ENCODE results near the gene PNLDC1.
A peak's percentile ranks its signal among the peaks of the same experiment; 100 is the strongest.
"Not testable (repeated sequence)": the region's sequence is repeated elsewhere in the genome, so short reads cannot be mapped to it uniquely, and the experiment has no call there.

PNLDC1 gene

GRCh38 chr6:159838020-159838744 lies 38.1 kb downstream of the PNLDC1 start:
- Mint-ChIP-seq H3K4me3 (no peak overlapping the region), H3K4me1 (ENCODE audit: low read depth) (peaks cover 16% of the 10 kb centered on the region), H3K9me3 (no peaks in the 10 kb centered on the region), H3K27me3 (no peaks in the 10 kb centered on the region), H3K27ac (no peak overlapping the region), H3K36me3 (ENCODE audit: low read depth) (no peaks in the 10 kb centered on the region)
- DNase-seq: no peak

GRCh38 chr6:159842035-159842434 lies 42.0 kb downstream of the PNLDC1 start:
- H3K4me3 Mint-ChIP-seq: no peak overlapping the region
- H3K4me1 Mint-ChIP-seq (ENCODE audit: low read depth): peaks cover 3% of the 10 kb centered on the region
- H3K36me3 Mint-ChIP-seq (ENCODE audit: low read depth): no peaks in the 10 kb centered on the region
- DNase-seq: no peak
- no peak overlapping the region for H3K27ac Mint-ChIP-seq
- no peaks in the 10 kb centered on the region for H3K9me3 Mint-ChIP-seq
- no peaks in the 10 kb centered on the region for H3K27me3 Mint-ChIP-seq

- H3K27me3 Mint-ChIP-seq: no peaks in the 10 kb centered on the region
- no peak overlapping the region for H3K4me3 Mint-ChIP-seq
- no peak overlapping the region for H3K27ac Mint-ChIP-seq
- H3K36me3 Mint-ChIP-seq (ENCODE audit: low read depth): no peaks in the 10 kb centered on the region
- DNase-seq: no peak
- H3K4me1 Mint-ChIP-seq (ENCODE audit: low read depth): peaks cover 3% of the 10 kb centered on the region
- no peaks in the 10 kb centered on the region for H3K9me3 Mint-ChIP-seq
Measured at GRCh38 chr6:159844737-159845645, 44.9 kb downstream of the PNLDC1 start.

- not testable (repeated sequence) for H3K36me3 Mint-ChIP-seq (ENCODE audit: low read depth); H3K27ac Mint-ChIP-seq; H3K27me3 Mint-ChIP-seq; H3K4me3 Mint-ChIP-seq; H3K9me3 Mint-ChIP-seq; H3K4me1 Mint-ChIP-seq (ENCODE audit: low read depth); DNase-seq
Measured at GRCh38 chr6:159848552-159848951, 48.5 kb downstream of the PNLDC1 start.

DNA sequence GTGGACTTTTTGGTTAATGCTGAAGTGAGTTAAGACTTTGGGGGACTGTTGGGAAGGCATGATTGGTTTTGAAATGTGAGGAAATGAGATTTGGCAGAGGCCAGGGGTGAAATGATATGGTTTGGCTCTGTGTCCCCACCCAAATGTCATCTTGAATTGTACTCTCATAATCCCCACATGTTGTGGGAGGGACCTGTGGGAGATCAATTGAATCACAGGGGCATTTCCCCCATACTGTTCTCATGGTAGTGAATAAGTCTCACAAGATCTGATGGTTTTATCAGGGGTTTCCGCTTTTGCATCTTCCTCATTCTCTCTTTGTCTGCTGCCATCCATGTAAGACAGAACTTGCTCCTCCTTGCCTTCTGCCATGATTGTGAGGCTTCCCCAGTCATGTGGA lies 49.8 kb downstream of the PNLDC1 start:
- not testable (repeated sequence) for H3K9me3 Mint-ChIP-seq; H3K36me3 Mint-ChIP-seq (ENCODE audit: low read depth); DNase-seq; H3K4me1 Mint-ChIP-seq (ENCODE audit: low read depth); H3K27ac Mint-ChIP-seq; H3K27me3 Mint-ChIP-seq; H3K4me3 Mint-ChIP-seq

DNA sequence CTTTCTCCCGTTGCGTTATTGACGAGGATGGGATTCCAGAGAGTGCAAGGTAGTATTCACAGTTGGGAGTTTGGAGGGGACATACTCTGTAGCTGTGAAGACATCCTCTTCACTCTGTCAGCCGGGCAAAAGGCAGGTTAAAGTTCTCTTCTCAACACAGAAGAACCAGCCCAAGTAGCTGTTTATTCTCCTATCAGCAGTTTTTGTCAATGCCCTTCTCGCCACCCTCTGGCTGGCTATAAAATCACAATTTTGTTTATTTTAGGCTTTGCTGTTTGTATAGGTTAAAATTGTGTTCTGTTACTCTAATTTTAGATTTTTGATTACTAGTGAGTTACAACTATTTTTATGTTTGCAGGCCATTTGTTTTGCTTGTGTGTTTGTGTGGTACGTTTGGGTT lies 52.8 kb downstream of the PNLDC1 start:
- H3K27ac Mint-ChIP-seq: no peak overlapping the region
- no peaks in the 10 kb centered on the region for H3K36me3 Mint-ChIP-seq (ENCODE audit: low read depth)
- H3K4me1 Mint-ChIP-seq (ENCODE audit: low read depth): no peaks in the 10 kb centered on the region
- no peak overlapping the region for H3K4me3 Mint-ChIP-seq
- H3K27me3 Mint-ChIP-seq: no peaks in the 10 kb centered on the region
- H3K9me3 Mint-ChIP-seq: peaks cover 8% of the 10 kb centered on the region
- DNase-seq: no peak

DNA sequence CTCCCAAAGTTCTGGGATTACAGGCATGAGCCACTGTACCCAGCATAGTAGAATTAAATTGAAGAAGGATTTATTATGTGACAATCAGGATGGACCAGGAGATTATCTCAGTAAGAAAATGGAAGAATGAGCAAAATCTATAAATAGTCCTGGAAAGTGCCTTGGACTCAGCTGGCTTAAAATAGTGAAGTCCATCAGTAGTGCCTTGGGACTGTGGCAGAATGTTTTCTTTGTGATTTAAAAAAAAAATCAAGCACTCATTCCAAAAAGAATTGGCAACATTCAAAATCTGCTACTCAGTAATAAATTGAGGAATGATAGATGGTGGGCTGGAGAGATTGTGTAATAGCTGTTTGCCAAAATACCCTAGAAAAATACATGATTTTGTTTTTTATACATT lies 53.7 kb downstream of the PNLDC1 start:
- no peak for DNase-seq
- H3K4me1 Mint-ChIP-seq (ENCODE audit: low read depth): no peaks in the 10 kb centered on the region
- H3K27me3 Mint-ChIP-seq: no peaks in the 10 kb centered on the region
- peaks cover 11% of the 10 kb centered on the region for H3K9me3 Mint-ChIP-seq
- no peak overlapping the region for H3K27ac Mint-ChIP-seq
- H3K4me3 Mint-ChIP-seq: no peak overlapping the region
- no peaks in the 10 kb centered on the region for H3K36me3 Mint-ChIP-seq (ENCODE audit: low read depth)

- no peak for DNase-seq
- Mint-ChIP-seq H3K36me3 (ENCODE audit: low read depth) (no peaks in the 10 kb centered on the region), H3K4me1 (ENCODE audit: low read depth) (no peaks in the 10 kb centered on the region)
Measured at GRCh38 chr6:159854959-159855358, 54.9 kb downstream of the PNLDC1 start.

DNA sequence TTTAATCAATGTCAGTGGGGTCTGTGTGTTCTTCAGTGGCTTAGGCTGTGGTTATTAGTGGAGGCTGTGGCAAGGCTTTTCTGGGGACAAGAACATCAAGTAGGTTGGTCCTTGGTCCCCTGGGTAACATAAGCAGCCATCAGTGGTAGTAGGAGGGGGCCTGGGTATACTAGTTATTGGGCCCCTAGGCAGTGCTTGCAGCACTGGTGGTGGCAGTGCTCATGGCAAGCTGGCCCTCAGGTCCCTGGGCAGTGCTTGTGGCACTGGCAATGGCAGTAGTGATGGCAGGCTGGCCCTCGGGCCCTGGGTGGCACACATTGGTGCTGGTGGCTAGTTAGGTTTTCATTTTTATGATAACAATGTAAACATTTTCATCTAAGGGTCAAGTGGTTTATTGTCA lies 58.2 kb downstream of the PNLDC1 start:
- Mint-ChIP-seq H3K4me1 (ENCODE audit: low read depth) (peaks cover 17% of the 10 kb centered on the region), H3K27me3 (no peaks in the 10 kb centered on the region), H3K27ac (no peak overlapping the region), H3K4me3 (no peak overlapping the region), H3K36me3 (ENCODE audit: low read depth) (no peaks in the 10 kb centered on the region), H3K9me3 (peaks cover 11% of the 10 kb centered on the region)
- DNase-seq: no peak

More at GRCh38 chr6:159854959-159855358, 54.9 kb downstream of the PNLDC1 start:
- no peak overlapping the region for H3K27ac Mint-ChIP-seq
- H3K4me3 Mint-ChIP-seq: no peak overlapping the region
- peaks cover 11% of the 10 kb centered on the region for H3K9me3 Mint-ChIP-seq
- H3K27me3 Mint-ChIP-seq: no peaks in the 10 kb centered on the region

DNA sequence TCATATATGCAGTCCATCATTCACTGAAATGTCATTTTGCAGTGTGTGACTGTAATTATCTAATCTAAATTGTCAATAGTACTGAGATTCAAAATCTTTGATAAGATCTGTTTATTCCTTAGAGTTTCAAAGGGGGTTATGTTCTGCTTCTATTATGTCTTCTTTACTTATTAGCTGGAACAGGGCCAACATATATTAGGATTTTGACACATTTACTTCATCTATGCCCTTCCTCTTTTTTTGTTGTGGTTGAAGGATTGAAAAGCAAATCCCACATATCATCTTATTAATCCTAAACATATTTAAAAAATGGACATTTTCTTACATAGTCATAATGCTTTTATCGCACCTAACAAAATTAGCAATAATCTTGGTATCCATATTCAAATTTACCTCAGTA lies 60.4 kb downstream of the PNLDC1 start:
- Mint-ChIP-seq H3K9me3 (peaks cover 11% of the 10 kb centered on the region), H3K4me1 (ENCODE audit: low read depth) (peaks cover 18% of the 10 kb centered on the region), H3K4me3 (no peak overlapping the region), H3K27ac (no peak overlapping the region), H3K36me3 (ENCODE audit: low read depth) (no peaks in the 10 kb centered on the region), H3K27me3 (no peaks in the 10 kb centered on the region)
- no peak for DNase-seq

GRCh38 chr6:159862103-159862502 lies 62.0 kb downstream of the PNLDC1 start:
- H3K4me3 Mint-ChIP-seq: no peak overlapping the region
- H3K27me3 Mint-ChIP-seq: no peaks in the 10 kb centered on the region
- H3K36me3 Mint-ChIP-seq (ENCODE audit: low read depth): no peaks in the 10 kb centered on the region
- H3K4me1 Mint-ChIP-seq (ENCODE audit: low read depth): peaks cover 18% of the 10 kb centered on the region
- H3K9me3 Mint-ChIP-seq: peaks cover 7% of the 10 kb centered on the region
- DNase-seq: no peak
- H3K27ac Mint-ChIP-seq: peak overlapping the region; percentile 16

GRCh38 chr6:159863341-159863740 lies 63.3 kb downstream of the PNLDC1 start:
- not testable (repeated sequence) for H3K27ac Mint-ChIP-seq, H3K27me3 Mint-ChIP-seq

DNA sequence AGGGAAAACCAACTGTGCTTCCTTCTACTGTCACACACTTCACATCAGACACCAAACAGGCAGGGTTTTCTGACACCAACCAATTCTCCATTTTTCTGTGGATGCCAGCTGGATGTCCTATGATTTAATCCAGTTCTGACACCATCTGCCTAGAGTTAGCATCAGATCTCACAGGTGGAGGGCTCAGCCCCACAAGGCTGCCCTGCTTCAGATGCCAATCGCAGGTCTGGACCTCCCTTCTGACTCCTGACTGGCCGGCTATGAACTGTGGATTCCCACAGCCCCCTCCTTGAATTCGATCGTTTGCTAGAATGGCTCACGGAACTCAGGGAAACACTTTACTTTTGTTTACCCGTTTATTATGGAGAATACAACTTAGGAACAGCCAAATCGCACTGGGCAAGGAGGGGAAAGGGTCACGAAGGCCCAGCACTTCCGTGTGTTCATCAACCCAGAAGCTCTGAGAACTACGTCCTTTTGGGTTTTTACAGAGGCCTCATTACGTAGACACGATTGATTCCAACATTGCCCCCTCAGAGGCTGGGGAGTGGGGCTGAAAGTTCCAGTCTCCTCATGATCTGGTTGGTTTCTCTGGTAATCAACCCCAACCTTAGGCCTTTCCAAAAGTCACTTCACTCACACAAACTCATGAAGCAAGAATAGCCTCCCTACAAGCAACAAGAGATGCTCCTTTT lies 65.3 kb downstream of the PNLDC1 start:
- Mint-ChIP-seq H3K9me3 (no peaks in the 10 kb centered on the region), H3K27me3 (no peaks in the 10 kb centered on the region), H3K4me1 (ENCODE audit: low read depth) (peaks cover 18% of the 10 kb centered on the region), H3K36me3 (ENCODE audit: low read depth) (no peaks in the 10 kb centered on the region), H3K27ac (no peak overlapping the region), H3K4me3 (no peak overlapping the region)
- no peak for DNase-seq

More at GRCh38 chr6:159863341-159863740, 63.3 kb downstream of the PNLDC1 start:
- DNase-seq; H3K9me3 Mint-ChIP-seq; H3K4me3 Mint-ChIP-seq; H3K36me3 Mint-ChIP-seq (ENCODE audit: low read depth): not testable (repeated sequence)
- peaks cover 18% of the 10 kb centered on the region for H3K4me1 Mint-ChIP-seq (ENCODE audit: low read depth)

- Mint-ChIP-seq H3K27ac (no peak overlapping the region), H3K27me3 (no peaks in the 10 kb centered on the region), H3K4me1 (ENCODE audit: low read depth) (peaks cover 16% of the 10 kb centered on the region), H3K4me3 (no peak overlapping the region), H3K9me3 (no peaks in the 10 kb centered on the region), H3K36me3 (ENCODE audit: low read depth) (no peaks in the 10 kb centered on the region)
- no peak for DNase-seq
Measured at GRCh38 chr6:159866286-159867247, 66.5 kb downstream of the PNLDC1 start.
